Stimulated activated effector memory CD8-positive, alpha-beta T cell treated with anti-CD3 and anti-CD28 coated beads, Interleukin-12 subunit alpha, Interleukin-12 subunit beta, amount 100 ng/mL, for 72 hours (primary cell): ENCODE measurements around the gene ONECUT2.
"Not testable (repeated sequence)": the region's sequence is repeated elsewhere in the genome, so short reads cannot be mapped to it uniquely, and the experiment has no call there.

Source experiments
- ATAC-seq: fragments of 150-1000 bp; cut with Tn5 transposase; 2 replicates; pipeline ENCODE4 v1.10.0; 2021
- DNase-seq, 2 donors: peaks; one replicate each; pipeline ENCODE4 v3.0.0; 2021 to 2022; ENCODE audit warnings: low spot score in 2 of 2
- H3K27ac Mint-ChIP-seq: one replicate; pipeline ENCODE4 v1.8.0; 2022; ENCODE audit warnings: mild to moderate bottlenecking, mixed read lengths
- H3K36me3 Mint-ChIP-seq: one replicate; pipeline ENCODE4 v1.8.0; 2022; ENCODE audit warnings: mild to moderate bottlenecking, mixed read lengths
- H3K4me1 Mint-ChIP-seq: one replicate; pipeline ENCODE4 v1.8.0; 2022; ENCODE audit warnings: mixed read lengths
- H3K4me3 Mint-ChIP-seq: one replicate; pipeline ENCODE4 v1.8.0; 2022; ENCODE audit warnings: mild to moderate bottlenecking, mixed read lengths
- H3K9me3 Mint-ChIP-seq: one replicate; pipeline ENCODE4 v1.8.0; 2022; ENCODE audit warnings: mixed read lengths

The ONECUT2 gene

GRCh38 chr18:57461652-57462269 is 26.6 kb downstream of the ONECUT2 start:
- Mint-ChIP-seq H3K9me3 (no peaks in the 10 kb centered on the region), H3K27ac (no peak overlapping the region), H3K4me3 (no peak overlapping the region), H3K4me1 (no peaks in the 10 kb centered on the region), H3K36me3 (no peaks in the 10 kb centered on the region)
- no peak for DNase-seq
- no peak for ATAC-seq

GRCh38 chr18:57466307-57466706 is 31.1 kb downstream of the ONECUT2 start:
- no peak for DNase-seq
- no peak for ATAC-seq
- Mint-ChIP-seq H3K9me3 (no peaks in the 10 kb centered on the region), H3K36me3 (no peaks in the 10 kb centered on the region), H3K4me1 (no peaks in the 10 kb centered on the region), H3K4me3 (no peak overlapping the region), H3K27ac (no peak overlapping the region)

DNA sequence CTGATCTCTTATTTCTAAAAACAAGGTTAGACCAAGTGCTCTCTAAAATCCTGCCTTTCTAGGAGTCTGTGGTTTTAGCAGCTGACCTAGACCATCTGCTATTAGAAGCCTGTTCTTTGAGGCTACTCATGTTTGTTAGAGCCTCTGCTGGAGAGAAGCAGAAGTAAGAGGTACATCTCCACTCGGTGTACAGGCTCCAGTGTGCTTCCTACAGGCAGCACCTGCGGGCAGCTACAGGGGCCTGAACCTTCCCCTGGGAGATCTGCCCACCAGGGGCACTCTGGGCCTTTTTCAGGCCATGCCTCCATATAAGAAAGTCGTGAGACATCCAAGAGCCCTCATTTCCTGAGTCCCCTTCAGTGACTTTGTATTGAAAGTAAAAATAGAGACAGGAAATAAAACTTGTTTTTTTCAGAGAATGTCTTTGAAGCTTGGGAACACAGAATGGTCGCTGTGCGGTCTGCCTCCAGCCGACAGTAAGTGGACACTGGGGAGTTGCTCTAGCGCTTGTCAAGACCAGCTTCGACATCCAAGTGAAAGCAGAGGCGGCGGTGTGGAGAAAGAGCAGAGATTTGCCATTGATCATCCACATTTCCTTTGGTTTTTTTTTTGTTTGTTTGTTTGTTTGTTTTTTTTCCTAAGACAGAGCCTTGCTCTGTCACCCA is 31.7 kb downstream of the ONECUT2 start:
- Mint-ChIP-seq H3K36me3 (no peaks in the 10 kb centered on the region), H3K9me3 (no peaks in the 10 kb centered on the region), H3K4me3 (no peak overlapping the region), H3K4me1 (no peaks in the 10 kb centered on the region), H3K27ac (no peak overlapping the region)
- ATAC-seq = no peak
- DNase-seq = no peak

DNA sequence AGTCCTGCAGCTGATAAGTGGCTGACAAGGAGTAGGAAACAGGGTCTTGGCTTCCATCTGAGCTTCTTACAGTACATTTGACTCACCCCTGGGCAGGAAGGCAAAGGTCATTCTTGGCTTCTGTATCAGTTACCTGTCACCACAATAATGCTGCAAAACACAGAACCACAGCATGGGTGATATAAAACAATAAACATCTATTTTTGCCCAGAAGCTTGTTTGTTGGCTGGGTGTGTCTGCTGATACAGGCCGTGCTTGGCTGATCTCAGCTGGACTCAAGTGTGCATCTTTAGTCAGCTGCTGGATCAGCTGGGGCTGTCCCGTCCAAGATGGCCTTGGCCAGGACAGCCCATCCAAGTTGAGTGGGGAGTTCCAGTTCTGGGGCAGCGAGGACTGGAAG is 34.7 kb downstream of the ONECUT2 start:
- Mint-ChIP-seq H3K4me1 (no peaks in the 10 kb centered on the region), H3K9me3 (no peaks in the 10 kb centered on the region), H3K27ac (no peak overlapping the region), H3K36me3 (no peaks in the 10 kb centered on the region), H3K4me3 (no peak overlapping the region)
- no peak for DNase-seq
- no peak for ATAC-seq

- no peak for ATAC-seq
- no peaks in the 10 kb centered on the region for H3K4me1 Mint-ChIP-seq
- H3K4me3 Mint-ChIP-seq = no peak overlapping the region
- H3K27ac Mint-ChIP-seq = no peak overlapping the region
- H3K36me3 Mint-ChIP-seq = no peaks in the 10 kb centered on the region
- no peaks in the 10 kb centered on the region for H3K9me3 Mint-ChIP-seq
- DNase-seq = no peak
Observed at GRCh38 chr18:57475408-57475807, 40.2 kb downstream of the ONECUT2 start.

DNA sequence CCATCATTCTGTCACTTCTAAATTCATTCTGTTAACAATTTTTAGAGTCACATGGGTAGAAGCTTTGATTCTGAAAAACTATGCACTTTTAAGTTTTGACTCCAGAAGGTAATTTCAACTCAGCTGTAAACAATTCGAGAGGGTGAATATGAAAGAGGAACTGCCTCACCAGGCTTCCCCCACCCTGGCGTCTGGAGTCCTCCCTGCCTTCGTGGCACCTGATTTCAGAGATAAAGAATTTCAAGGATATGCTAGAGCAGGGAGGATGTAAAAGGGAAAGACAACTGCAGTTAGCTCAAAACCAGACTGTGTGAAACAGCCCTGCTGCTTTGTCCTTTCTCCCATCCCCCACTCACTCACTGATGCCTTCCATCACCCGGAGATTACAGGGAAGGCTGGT is 40.7 kb downstream of the ONECUT2 start:
- no peak overlapping the region for H3K4me3 Mint-ChIP-seq
- no peak overlapping the region for H3K27ac Mint-ChIP-seq
- H3K4me1 Mint-ChIP-seq = no peaks in the 10 kb centered on the region
- no peaks in the 10 kb centered on the region for H3K36me3 Mint-ChIP-seq
- no peaks in the 10 kb centered on the region for H3K9me3 Mint-ChIP-seq
- DNase-seq = no peak
- ATAC-seq = no peak

- ATAC-seq (no peak), DNase-seq (no peak)
- Mint-ChIP-seq H3K36me3 (no peaks in the 10 kb centered on the region), H3K4me3 (no peak overlapping the region), H3K27ac (no peak overlapping the region), H3K9me3 (no peaks in the 10 kb centered on the region), H3K4me1 (no peaks in the 10 kb centered on the region)
Observed at GRCh38 chr18:57480733-57481132, 45.6 kb downstream of the ONECUT2 start.

GRCh38 chr18:57497372-57498294 is 62.5 kb downstream of the ONECUT2 start:
- Mint-ChIP-seq H3K36me3 (no peaks in the 10 kb centered on the region), H3K4me3 (no peak overlapping the region), H3K27ac (no peak overlapping the region), H3K4me1 (no peaks in the 10 kb centered on the region), H3K9me3 (no peaks in the 10 kb centered on the region)
- ATAC-seq (no peak), DNase-seq (no peak)

DNA sequence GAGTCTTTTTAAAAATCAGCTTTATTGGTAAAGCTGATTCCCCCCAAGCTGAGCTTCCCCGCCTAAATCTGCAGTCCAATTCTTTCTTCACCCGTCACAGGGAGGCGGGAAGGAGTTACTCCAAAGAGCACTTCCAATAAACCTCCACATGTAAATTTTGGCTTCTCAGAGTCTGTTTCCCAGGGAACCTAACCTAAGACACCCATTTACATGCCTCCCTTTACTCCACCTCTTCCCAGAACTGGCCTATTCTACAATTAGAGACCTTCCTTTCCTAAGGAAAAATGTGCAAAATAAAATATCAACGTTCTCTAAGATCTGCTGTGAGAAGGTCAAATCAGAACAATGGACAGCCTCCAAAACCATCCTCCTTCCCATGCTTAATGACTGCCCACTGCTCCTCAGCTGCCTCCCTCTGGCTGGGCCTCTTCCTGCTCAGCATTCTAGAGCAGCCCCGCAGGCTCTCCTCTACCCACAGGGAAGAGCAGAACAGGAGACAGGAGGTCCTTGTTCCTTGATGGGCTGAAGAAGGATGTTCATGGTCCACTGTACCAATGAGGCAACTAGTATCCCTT is 63.6 kb downstream of the ONECUT2 start:
- H3K27ac Mint-ChIP-seq = no peak overlapping the region
- H3K9me3 Mint-ChIP-seq = no peaks in the 10 kb centered on the region
- no peaks in the 10 kb centered on the region for H3K36me3 Mint-ChIP-seq
- no peak for ATAC-seq
- H3K4me3 Mint-ChIP-seq = no peak overlapping the region
- H3K4me1 Mint-ChIP-seq = no peaks in the 10 kb centered on the region
- no peak for DNase-seq

GRCh38 chr18:57502624-57503023 is 67.5 kb downstream of the ONECUT2 start:
- Mint-ChIP-seq H3K36me3 (no peaks in the 10 kb centered on the region), H3K9me3 (no peaks in the 10 kb centered on the region), H3K4me3 (no peak overlapping the region), H3K4me1 (no peaks in the 10 kb centered on the region), H3K27ac (no peak overlapping the region)
- ATAC-seq (no peak), DNase-seq (no peak)

GRCh38 chr18:57505231-57505630 is 70.1 kb downstream of the ONECUT2 start:
- no peak for DNase-seq

GRCh38 chr18:57516056-57516455 is 80.9 kb downstream of the ONECUT2 start:
- Mint-ChIP-seq H3K9me3 (no peaks in the 10 kb centered on the region), H3K27ac (no peak overlapping the region), H3K36me3 (no peaks in the 10 kb centered on the region), H3K4me1 (no peaks in the 10 kb centered on the region), H3K4me3 (no peak overlapping the region)
- DNase-seq = no peak
- no peak for ATAC-seq

More at GRCh38 chr18:57505231-57505630, 70.1 kb downstream of the ONECUT2 start:
- Mint-ChIP-seq H3K4me1 (no peaks in the 10 kb centered on the region), H3K9me3 (no peaks in the 10 kb centered on the region), H3K36me3 (no peaks in the 10 kb centered on the region), H3K4me3 (no peak overlapping the region), H3K27ac (no peak overlapping the region)
- no peak for ATAC-seq

- H3K9me3 Mint-ChIP-seq = no peaks in the 10 kb centered on the region
- H3K4me1 Mint-ChIP-seq = no peaks in the 10 kb centered on the region
- H3K36me3 Mint-ChIP-seq = no peaks in the 10 kb centered on the region
- no peak overlapping the region for H3K4me3 Mint-ChIP-seq
- DNase-seq = no peak
- ATAC-seq = no peak
- H3K27ac Mint-ChIP-seq = no peak overlapping the region
Observed at GRCh38 chr18:57518533-57518932, 83.4 kb downstream of the ONECUT2 start.

DNA sequence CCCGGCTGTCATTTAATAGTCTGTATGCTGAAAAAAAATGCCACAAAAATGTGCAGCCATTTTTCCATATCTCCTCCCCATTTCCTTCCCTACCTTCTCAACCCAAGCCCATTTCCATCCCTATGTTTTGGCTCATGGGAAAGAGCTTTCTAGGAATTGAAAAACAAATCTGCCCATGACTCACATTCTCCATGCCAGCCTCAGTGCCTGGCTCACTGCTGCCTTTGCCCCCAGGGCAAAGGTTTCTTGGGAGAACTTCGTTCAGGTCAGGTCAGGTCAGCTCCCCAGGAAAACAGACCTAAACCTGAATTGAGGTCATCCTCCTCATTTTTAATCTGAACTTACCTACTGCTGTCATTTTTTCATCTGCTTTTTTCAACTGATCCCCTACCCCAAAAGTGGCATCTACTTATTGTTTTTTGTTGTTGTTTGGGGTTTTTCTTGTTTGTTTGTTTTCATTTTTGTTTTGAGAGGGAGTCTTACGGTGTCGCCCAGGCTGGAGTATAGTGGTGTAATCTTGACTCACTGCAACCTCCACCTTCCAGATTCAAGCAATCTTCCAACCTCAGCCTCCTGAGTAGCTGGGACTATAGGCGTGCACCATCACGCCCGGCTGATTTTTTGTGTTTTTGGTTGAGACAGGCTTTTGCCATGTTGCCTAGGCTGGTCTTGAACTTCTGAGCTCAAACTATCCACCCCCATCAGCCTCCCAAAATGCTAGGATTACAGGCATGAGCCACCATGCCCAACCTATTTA is 84.7 kb downstream of the ONECUT2 start:
- Mint-ChIP-seq H3K27ac (no peak overlapping the region), H3K9me3 (no peaks in the 10 kb centered on the region), H3K4me1 (no peaks in the 10 kb centered on the region), H3K36me3 (no peaks in the 10 kb centered on the region), H3K4me3 (no peak overlapping the region)
- DNase-seq (no peak), ATAC-seq (no peak)

GRCh38 chr18:57522348-57522747 is 87.2 kb downstream of the ONECUT2 start:
- not testable (repeated sequence) for DNase-seq, H3K4me3 Mint-ChIP-seq, H3K27ac Mint-ChIP-seq, H3K36me3 Mint-ChIP-seq, H3K9me3 Mint-ChIP-seq, H3K4me1 Mint-ChIP-seq, ATAC-seq
